ES-I3 (cell line): Measurements from ENCODE around the gene GGA3.
"Not testable (repeated sequence)": the region's sequence is repeated elsewhere in the genome, so short reads cannot be mapped to it uniquely, and the experiment has no call there.

Experiments used
- H3K36me3 ChIP-seq: 2 replicates; pipeline ENCODE4 v1.6.1; 2013; ENCODE audit warnings: mild to moderate bottlenecking, low read length, control low read depth, moderate library complexity; ENCODE audit not compliant: insufficient read depth
- H3K4me1 ChIP-seq: 2 replicates; pipeline ENCODE4 v1.6.1; 2013; ENCODE audit warnings: mild to moderate bottlenecking, control low read depth, low read length; ENCODE audit not compliant: insufficient read depth
- H3K9ac ChIP-seq: 2 replicates; pipeline ENCODE4 v1.6.1; 2013; ENCODE audit warnings: low read depth, mild to moderate bottlenecking, low read length, moderate library complexity
- H3K9me3 ChIP-seq: 2 replicates; pipeline ENCODE4 v1.6.1; 2013; ENCODE audit warnings: mild to moderate bottlenecking, low read length, moderate library complexity; ENCODE audit not compliant: control insufficient read depth, insufficient read depth

GGA3 gene

DNA sequence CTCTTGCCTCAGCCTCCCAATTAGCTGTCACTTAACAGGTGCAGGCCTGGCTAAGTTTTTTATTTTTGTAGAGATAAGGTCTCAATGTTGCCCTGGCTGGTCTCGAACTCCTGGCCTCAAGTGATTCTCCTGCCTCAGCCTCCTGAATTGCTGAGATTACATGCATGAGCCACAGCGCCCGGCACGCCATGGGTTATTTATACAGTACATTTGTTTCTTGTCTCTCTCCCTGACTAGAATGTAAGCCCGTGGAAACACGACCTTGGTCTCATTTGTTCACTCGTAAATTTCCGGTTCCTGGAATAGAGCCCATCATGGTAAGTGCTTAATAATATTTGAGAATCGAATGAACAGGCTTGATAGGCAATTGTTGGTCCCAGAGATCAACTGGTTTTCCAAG lies 25.8 kb upstream of the GGA3 start:
- Histone ChIP-seq H3K4me1 (no peaks in the 10 kb centered on the region), H3K9ac (no peak overlapping the region), H3K9me3 (no peaks in the 10 kb centered on the region), H3K36me3 (0 out of 2 replicates have a peak, but pooled peaks cover 5% of the 10 kb centered on the region)

DNA sequence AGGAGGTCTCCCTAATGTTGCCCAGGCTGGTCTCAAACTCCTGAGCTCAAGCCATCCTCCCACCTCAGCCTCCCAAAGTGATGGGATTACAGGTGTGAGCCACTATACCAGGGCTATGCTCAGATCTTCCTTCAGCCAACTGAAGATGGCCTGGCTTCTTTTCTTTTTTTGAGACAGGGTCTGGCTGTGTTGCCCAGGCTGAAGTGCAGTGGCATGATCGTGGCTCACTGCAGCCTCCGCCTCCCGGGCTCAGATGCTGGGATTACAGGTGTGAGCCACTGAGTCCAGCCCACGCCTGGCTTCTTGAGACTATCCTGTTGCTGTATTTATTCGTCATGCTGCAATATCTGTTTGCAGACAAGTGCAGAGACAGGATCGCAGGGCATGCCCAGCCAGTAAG lies 23.7 kb upstream of the GGA3 start:
- Histone ChIP-seq H3K9me3 (no peaks in the 10 kb centered on the region), H3K9ac (no peak overlapping the region), H3K4me1 (no peaks in the 10 kb centered on the region), H3K36me3 (0 out of 2 replicates have a peak, but pooled peaks cover 5% of the 10 kb centered on the region)

DNA sequence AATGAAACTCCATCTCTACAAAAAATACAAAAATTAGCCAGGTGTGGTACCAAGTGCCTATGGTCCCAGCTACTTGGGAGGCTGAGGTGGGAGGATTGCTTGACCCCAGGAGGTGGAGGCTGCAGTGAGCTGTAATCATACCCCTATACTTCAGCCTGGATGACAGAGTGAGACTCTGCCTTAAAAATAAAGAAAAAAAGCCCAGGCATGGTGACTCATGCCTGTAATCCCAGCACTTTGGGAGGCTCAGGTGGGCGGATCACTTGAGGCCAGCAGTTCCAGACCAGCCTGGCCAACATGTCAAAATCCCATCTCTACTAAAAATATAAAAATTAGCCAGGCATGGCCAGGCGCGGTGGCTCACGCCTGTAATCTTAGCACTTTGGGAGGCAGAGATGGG lies 18.8 kb upstream of the GGA3 start:
- H3K36me3 ChIP-seq, H3K4me1 ChIP-seq, H3K9ac ChIP-seq, H3K9me3 ChIP-seq: not testable (repeated sequence)

DNA sequence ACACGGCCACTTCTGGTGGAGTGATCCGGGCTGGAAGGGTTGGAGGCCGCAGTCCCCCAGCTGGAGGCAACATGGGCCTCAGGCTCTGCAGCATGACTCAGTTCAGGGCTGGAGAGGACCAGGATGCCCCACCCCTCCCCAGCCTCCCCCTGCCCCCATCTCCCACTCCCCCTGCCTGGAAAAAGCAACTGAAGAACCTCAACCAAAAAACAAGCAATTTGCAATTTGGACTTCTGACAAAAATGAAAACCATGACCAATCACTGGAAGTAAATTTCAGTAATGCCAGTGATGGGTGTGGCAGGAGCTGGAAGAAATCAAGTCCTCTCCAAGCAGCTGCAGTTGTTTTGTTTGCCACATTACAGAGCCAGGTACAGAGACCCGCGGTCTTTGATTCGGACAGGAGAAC lies 16.3 kb upstream of the GGA3 start:
- Histone ChIP-seq H3K36me3 (0 out of 2 replicates have a peak, but pooled peaks cover 6% of the 10 kb centered on the region), H3K9ac (no peak overlapping the region)

DNA sequence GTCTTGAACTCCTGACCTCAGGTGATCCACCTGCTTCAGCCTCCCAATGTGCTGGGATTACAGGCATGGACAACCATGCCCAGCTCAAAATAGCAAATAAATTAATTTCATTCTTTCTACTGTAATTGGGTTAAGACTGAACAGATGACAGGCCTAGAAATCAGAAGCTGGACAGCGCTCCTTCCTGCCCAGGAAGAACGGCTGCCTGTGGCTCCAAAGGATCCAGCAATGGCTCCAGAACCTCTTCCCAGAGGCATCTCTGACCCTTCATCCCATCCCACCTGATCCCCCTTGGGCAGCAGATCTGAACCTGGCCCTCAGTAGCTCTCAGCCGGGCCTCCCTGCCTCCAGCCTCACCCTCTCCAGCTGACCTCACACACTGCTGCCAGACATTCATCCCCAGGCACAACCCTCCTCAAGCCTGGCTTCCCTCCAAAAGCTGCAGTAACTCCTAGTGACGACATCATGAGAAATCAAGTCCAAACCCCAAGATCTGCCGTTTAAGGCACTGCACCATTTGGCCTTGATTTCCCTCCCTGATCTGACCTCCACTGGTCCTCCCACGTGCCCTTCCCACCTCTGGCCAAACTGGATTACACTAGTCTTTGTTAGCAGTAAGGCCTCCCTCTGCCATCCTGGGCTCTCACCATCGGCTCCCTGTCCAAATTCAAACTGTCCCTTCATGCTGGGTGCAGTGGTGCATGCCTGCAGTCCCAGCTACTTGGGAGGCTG lies 12.7 kb upstream of the GGA3 start:
- no peak overlapping the region for H3K9ac ChIP-seq

More for the DNA sequence above, 16.3 kb upstream of the GGA3 start:
- Histone ChIP-seq H3K9me3 (no peaks in the 10 kb centered on the region), H3K4me1 (no peaks in the 10 kb centered on the region)

DNA sequence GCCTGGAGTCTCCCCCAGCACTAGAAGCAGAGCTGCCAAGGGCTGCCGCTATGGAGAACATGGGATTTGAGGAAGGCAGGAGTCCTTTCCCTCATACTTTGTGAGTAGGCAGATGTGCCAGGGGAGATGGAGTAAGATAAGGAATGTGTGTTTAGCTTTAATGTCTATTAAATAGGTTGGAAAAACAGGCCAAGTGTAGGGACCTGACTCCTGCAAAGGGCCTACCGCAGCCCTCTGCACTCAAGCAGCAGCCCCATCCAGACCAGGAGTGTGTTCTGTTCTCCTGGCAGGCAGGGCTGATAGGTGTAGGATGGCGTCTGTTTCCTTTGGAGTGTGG lies 11.4 kb upstream of the GGA3 start:
- no peak overlapping the region for H3K9ac ChIP-seq
- H3K9me3 ChIP-seq, result no peaks in the 10 kb centered on the region

More for the DNA sequence above, 12.7 kb upstream of the GGA3 start:
- 0 out of 2 replicates have a peak, but pooled peaks cover 6% of the 10 kb centered on the region for H3K36me3 ChIP-seq
- H3K4me1 ChIP-seq, result no peaks in the 10 kb centered on the region
- no peaks in the 10 kb centered on the region for H3K9me3 ChIP-seq

DNA sequence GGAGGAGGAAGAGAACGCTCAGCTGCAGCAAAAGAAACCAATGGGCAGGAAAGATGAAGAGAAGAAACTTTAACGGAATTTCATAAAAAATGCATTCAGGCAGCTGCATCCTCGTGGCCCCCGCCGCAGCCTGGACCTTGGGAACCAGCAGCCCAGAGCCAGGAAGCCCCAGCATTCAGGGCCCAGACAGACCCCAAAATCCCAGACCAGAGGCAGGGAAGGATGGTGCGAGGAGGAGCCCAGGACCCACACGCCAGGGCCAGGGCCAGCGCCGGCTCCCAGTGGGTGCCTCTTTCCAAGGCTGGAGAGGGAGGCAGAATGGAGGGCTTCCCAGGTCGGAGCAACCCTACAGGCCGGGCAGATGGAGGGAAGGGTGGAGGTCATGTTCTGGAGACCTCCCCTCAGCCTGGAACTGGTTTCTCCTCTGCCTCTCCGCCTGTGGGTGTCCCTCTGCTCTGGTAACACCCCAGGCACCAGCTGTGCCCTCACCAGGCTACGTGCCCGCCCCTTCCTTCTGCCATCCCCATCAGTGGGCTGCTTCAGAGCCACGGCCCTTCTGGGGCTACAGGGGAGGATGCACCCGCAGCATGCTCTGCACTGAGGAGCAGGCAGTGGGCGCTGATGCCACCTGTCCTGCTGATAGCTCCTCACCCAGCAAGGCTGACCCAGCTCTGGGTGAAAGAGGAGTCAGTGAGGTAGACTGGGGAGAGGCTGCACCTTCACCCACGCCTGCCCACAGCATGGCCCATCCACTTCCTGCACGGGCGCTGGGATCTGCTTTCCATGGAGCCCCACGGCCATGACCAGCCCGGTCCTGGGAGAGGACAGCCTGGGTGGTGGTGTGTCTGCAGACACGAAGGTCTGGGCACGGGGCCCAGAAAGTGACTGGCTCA lies 10.8 kb upstream of the GGA3 start:
- Histone ChIP-seq H3K9ac (peak overlapping the region; percentile 95), H3K36me3 (0 out of 2 replicates have a peak, but pooled peaks cover 6% of the 10 kb centered on the region), H3K9me3 (no peaks in the 10 kb centered on the region), H3K4me1 (peaks cover 4% of the 10 kb centered on the region; the same call in 1 of the 2 replicates)

More for the DNA sequence above, 11.4 kb upstream of the GGA3 start:
- peaks cover 3% of the 10 kb centered on the region; the same call in 1 of the 2 replicates for H3K4me1 ChIP-seq
- H3K36me3 ChIP-seq, result 0 out of 2 replicates have a peak, but pooled peaks cover 6% of the 10 kb centered on the region

DNA sequence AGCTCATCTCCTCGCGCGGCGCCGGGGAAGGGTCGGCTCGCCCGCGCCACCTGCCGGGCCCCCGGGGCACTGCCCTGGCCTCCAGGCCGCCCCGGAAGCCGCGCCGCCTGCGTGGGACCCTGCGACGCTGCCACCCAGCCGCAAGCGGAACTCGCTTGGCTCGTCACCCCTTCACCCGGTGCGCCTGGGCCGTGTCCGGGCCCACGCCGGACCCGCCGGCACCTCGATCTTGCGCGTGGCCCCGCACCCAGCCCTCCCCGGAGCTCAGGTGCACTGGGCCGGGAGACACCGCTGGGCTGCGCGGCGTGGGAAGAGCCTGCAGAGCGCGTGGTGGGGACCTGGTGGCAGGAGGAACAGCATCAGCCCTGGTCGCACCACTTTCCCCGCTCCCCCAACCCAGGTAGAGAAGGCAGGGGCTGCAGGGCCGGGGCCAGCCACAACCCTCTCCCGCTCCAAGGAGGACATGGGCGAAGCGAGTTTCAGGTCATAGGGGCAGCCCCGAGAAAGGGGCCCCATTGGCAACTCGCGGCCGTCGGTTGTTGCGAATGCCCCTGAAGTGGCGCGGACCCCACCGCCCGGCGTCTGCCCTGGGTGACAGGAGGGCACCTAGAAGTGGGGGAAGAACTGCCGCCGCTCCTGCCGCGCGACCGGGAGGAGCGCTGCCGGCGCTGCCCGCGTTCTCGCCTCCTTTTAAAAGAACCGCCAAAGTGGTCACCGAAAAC lies 10.0 kb upstream of the GGA3 start:
- Histone ChIP-seq H3K9ac (peak overlapping the region; percentile 95), H3K4me1 (peaks cover 4% of the 10 kb centered on the region; the same call in 1 of the 2 replicates), H3K36me3 (peaks cover 7% of the 10 kb centered on the region; the same call in 1 of the 2 replicates), H3K9me3 (no peaks in the 10 kb centered on the region)

DNA sequence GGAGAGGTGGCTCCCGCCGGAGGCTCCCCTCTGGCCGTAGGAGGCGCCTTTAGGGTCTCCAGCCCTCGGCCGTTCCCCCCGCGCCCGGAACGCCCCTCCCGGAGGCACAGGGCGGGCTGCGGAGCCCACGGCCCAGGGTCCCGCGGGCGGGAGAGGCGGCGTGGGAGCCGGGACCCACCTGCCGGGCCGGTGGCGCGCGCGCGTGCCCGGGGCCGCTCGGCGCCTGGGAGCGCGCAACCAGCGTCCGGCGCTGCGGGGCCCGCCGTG lies 9.5 kb upstream of the GGA3 start, which contains the start of gene MIF4GD:
Gene MIF4GD (minus strand): TSS at position 266 of the 267 bp plus-strand sequence. CDS start 1,036 bp downstream, outside the sequence.
- H3K9ac ChIP-seq, result peak within 1 kb of the TSS; percentile 95
- peaks cover 4% of the 10 kb centered on the region; the same call in 1 of the 2 replicates for H3K4me1 ChIP-seq
- H3K36me3 ChIP-seq, result peaks cover 12% of the 10 kb centered on the region; the same call in 1 of the 2 replicates
- no peaks in the 10 kb centered on the region for H3K9me3 ChIP-seq

DNA sequence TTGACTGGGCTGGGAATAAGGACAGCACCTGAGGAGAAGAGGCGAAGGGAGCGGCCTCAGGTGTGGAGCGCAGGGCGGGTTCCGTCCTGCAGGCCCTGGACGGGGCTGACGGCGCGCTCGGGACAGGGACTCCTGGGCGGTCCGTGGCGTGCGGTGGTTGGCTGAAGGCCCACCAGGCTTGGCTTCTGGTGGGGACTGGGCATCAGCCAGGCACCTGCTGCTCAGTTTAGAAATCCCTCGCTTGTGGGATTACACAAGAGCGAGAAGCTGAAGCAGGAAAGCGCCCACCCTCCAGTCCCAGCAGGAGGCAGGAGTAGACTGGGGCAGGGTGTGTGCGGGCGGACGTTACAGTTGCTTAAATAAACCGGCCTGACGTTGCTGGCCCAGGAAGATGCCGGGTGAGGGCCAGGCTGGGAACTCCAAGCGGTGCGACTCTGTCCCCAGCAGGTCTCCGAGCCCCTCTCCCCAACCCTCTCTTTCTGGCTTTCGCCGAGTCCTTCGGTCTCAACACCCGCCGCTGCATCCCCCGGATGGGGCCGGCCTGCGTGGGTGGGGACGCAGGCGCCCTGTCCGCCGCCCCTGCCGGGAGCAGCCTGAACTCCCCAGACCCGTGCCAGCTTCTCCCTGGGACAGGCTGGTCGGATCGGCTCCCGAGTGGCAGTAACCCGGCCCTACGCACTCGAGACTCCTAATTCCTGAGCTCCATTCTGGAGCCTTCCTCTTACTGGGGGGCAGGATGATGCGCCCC lies 9.0 kb upstream of the GGA3 start:
- H3K36me3 ChIP-seq, result peaks cover 13% of the 10 kb centered on the region; the same call in 1 of the 2 replicates

DNA sequence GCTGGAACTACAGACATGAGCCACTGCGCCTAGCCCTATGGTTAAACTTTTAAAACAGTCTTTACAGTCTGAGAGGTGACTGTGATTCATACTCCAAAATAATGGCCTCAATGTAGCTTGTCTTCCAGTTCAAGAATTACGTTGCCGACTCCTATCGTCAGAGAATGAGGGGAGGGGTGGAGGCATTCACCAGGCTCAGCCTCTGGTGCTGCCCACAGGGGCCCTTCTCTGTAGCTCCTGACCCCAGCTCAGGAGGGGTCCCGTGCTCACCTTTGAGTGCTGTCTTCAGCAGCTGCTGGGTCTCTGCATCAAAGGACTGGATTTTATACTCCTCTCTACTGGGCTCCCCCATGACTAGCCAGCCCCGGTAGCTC lies 8.4 kb upstream of the GGA3 start:
- H3K36me3 ChIP-seq, result peaks cover 13% of the 10 kb centered on the region; the same call in 1 of the 2 replicates
- H3K9me3 ChIP-seq, result no peaks in the 10 kb centered on the region
- peak overlapping the region; percentile 95 for H3K9ac ChIP-seq
- peaks cover 4% of the 10 kb centered on the region; the same call in 1 of the 2 replicates for H3K4me1 ChIP-seq

More for the DNA sequence above, 9.0 kb upstream of the GGA3 start:
- H3K9ac ChIP-seq, result peak overlapping the region; percentile 95
- H3K4me1 ChIP-seq, result peaks cover 4% of the 10 kb centered on the region; the same call in 1 of the 2 replicates
- H3K9me3 ChIP-seq, result no peaks in the 10 kb centered on the region

DNA sequence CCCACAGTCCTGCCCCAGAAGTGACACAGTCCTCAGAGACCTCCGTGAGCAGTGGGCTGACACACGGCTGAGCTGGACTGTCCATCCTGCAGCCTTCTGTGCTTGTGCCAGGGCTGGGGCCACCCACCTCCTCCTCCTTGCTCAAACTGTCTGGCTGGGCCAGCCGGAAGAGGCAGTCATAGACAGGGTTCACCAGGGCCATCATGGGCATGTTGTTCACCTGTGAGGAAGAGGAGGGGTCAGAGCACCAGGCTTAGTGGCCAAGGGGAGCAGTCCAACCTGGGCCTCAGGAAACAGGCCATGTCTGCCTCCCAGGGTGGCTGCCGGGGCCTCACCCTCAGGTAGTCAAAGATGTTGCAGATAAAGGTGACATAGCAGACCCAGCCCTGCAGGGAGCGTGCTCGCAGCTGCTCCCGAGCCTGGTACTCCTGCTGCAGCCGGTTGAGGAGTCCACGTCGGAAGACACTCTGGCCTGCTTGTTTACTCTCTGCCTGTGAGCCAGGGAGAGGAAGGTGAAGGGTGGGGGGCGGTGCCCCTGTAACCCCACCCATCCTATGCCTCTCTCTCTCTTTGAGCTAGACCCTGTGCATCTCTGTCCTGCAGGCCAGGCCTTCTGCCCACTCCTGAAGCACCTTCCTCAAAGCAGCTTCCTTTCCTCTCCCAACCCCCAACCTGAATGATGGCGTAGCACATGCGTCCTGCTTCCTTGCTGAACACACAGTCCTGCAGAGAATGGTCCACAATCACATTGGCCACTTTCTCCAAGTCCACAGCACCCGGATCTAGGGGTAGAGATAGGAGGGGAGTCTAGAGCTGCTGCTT lies 6.2 kb upstream of the GGA3 start:
- Histone ChIP-seq H3K9me3 (no peaks in the 10 kb centered on the region), H3K36me3 (peaks cover 8% of the 10 kb centered on the region; the same call in 1 of the 2 replicates), H3K4me1 (peaks cover 7% of the 10 kb centered on the region; the same call in 1 of the 2 replicates), H3K9ac (no peak overlapping the region)

DNA sequence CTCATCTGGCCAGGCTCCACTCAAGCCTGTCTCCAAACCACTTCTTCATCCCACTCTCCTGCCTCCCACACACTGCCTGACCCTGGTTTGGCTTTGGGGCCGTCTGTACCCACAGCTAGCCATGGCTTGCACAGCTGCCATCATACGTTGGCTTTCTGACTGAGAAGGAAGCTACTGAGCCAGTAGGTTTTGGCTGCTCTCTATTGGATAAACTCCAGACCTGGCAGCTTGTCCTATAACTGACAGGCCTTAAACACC lies 5.7 kb upstream of the GGA3 start:
- Histone ChIP-seq H3K9ac (no peak overlapping the region), H3K4me1 (peaks cover 10% of the 10 kb centered on the region; the same call in 1 of the 2 replicates), H3K36me3 (peaks cover 8% of the 10 kb centered on the region; the same call in 1 of the 2 replicates), H3K9me3 (no peaks in the 10 kb centered on the region)
